HUES6 (cell line): Measurements from ENCODE around the gene THOC2.

ENCODE experiments used
- H3K27ac ChIP-seq: 2 replicates; pipeline ENCODE4 v1.7.0; 2013; ENCODE audit warnings: low read depth, mild to moderate bottlenecking, low read length, inconsistent platforms
- H3K27me3 ChIP-seq: 2 replicates; pipeline ENCODE4 v1.6.1; 2013; ENCODE audit warnings: low read length; ENCODE audit not compliant: control insufficient read depth, insufficient read depth
- H3K36me3 ChIP-seq: 2 replicates; pipeline ENCODE4 v1.6.1; 2013; ENCODE audit warnings: low read length; ENCODE audit not compliant: control insufficient read depth, insufficient read depth
- H3K4me1 ChIP-seq: 2 replicates; pipeline ENCODE4 v1.6.1; 2013; ENCODE audit warnings: low read length; ENCODE audit not compliant: control insufficient read depth, insufficient read depth
- H3K4me3 ChIP-seq: 2 replicates; pipeline ENCODE4 v1.5.1; 2013; ENCODE audit warnings: low read depth, low read length
- H3K9ac ChIP-seq: one replicate; pipeline ENCODE4 v1.6.1; 2013; ENCODE audit warnings: mild to moderate bottlenecking, low read length
- H3K9me3 ChIP-seq: 2 replicates; pipeline ENCODE4 v1.6.1; 2013; ENCODE audit warnings: low read depth, low read length; ENCODE audit not compliant: control insufficient read depth, insufficient read depth

Gene THOC2

GRCh38 chrX:123755107-123755506, 22.3 kb upstream of the THOC2 start:
- H3K4me1 ChIP-seq = no peaks in the 10 kb centered on the region
- no peaks in the 10 kb centered on the region for H3K27me3 ChIP-seq
- H3K9me3 ChIP-seq = peaks cover 13% of the 10 kb centered on the region; the same call in 1 of the 2 replicates

GRCh38 chrX:123753656-123754350, 21.0 kb upstream of the THOC2 start:
- H3K4me1 ChIP-seq = no peaks in the 10 kb centered on the region
- peaks cover 1% of the 10 kb centered on the region; the same call in 1 of the 2 replicates for H3K9me3 ChIP-seq
- no peak overlapping the region for H3K9ac ChIP-seq
- H3K27me3 ChIP-seq = no peaks in the 10 kb centered on the region
- H3K4me3 ChIP-seq = no peak overlapping the region
- no peak overlapping the region for H3K27ac ChIP-seq
- H3K36me3 ChIP-seq = no peaks in the 10 kb centered on the region

More at GRCh38 chrX:123755107-123755506, 22.3 kb upstream of the THOC2 start:
- H3K36me3 ChIP-seq = no peaks in the 10 kb centered on the region
- H3K9ac ChIP-seq = no peak overlapping the region
- no peak overlapping the region for H3K4me3 ChIP-seq
- H3K27ac ChIP-seq = no peak overlapping the region

GRCh38 chrX:123749643-123750042, 16.8 kb upstream of the THOC2 start:
- H3K4me1 ChIP-seq = no peaks in the 10 kb centered on the region
- no peaks in the 10 kb centered on the region for H3K36me3 ChIP-seq
- no peaks in the 10 kb centered on the region for H3K27me3 ChIP-seq
- H3K4me3 ChIP-seq = no peak overlapping the region
- H3K9ac ChIP-seq = no peak overlapping the region
- no peak overlapping the region for H3K27ac ChIP-seq
- H3K9me3 ChIP-seq = no peaks in the 10 kb centered on the region

GRCh38 chrX:123745511-123745910, 12.7 kb upstream of the THOC2 start:
- H3K9ac ChIP-seq = no peak overlapping the region
- H3K4me3 ChIP-seq = no peak overlapping the region
- H3K36me3 ChIP-seq = no peaks in the 10 kb centered on the region
- H3K9me3 ChIP-seq = no peaks in the 10 kb centered on the region
- no peaks in the 10 kb centered on the region for H3K4me1 ChIP-seq
- no peaks in the 10 kb centered on the region for H3K27me3 ChIP-seq
- no peak overlapping the region for H3K27ac ChIP-seq

GRCh38 chrX:123743312-123743711, 10.5 kb upstream of the THOC2 start:
- H3K9me3 ChIP-seq = no peaks in the 10 kb centered on the region

GRCh38 chrX:123742440-123742839, 9.6 kb upstream of the THOC2 start:
- no peak overlapping the region for H3K4me3 ChIP-seq
- no peak overlapping the region for H3K27ac ChIP-seq
- no peak overlapping the region for H3K9ac ChIP-seq
- H3K36me3 ChIP-seq = no peaks in the 10 kb centered on the region
- H3K9me3 ChIP-seq = no peaks in the 10 kb centered on the region
- no peaks in the 10 kb centered on the region for H3K4me1 ChIP-seq
- H3K27me3 ChIP-seq = no peaks in the 10 kb centered on the region

More at GRCh38 chrX:123743312-123743711, 10.5 kb upstream of the THOC2 start:
- Histone ChIP-seq H3K4me1 (no peaks in the 10 kb centered on the region), H3K4me3 (no peak overlapping the region), H3K27me3 (no peaks in the 10 kb centered on the region), H3K27ac (no peak overlapping the region), H3K9ac (no peak overlapping the region), H3K36me3 (no peaks in the 10 kb centered on the region)

- Histone ChIP-seq H3K27me3 (no peaks in the 10 kb centered on the region), H3K36me3 (no peaks in the 10 kb centered on the region), H3K27ac (no peak overlapping the region), H3K9me3 (no peaks in the 10 kb centered on the region), H3K4me3 (no peak overlapping the region), H3K9ac (no peak overlapping the region), H3K4me1 (no peaks in the 10 kb centered on the region)
Measured at GRCh38 chrX:123740536-123740935, 7.7 kb upstream of the THOC2 start.

GRCh38 chrX:123740006-123740405, 7.2 kb upstream of the THOC2 start:
- H3K4me1 ChIP-seq = no peaks in the 10 kb centered on the region
- H3K9me3 ChIP-seq = no peaks in the 10 kb centered on the region
- H3K27ac ChIP-seq = no peak overlapping the region

GRCh38 chrX:123739474-123739873, 6.6 kb upstream of the THOC2 start:
- no peak overlapping the region for H3K27ac ChIP-seq
- H3K4me1 ChIP-seq = no peaks in the 10 kb centered on the region
- H3K9ac ChIP-seq = no peak overlapping the region
- no peaks in the 10 kb centered on the region for H3K36me3 ChIP-seq
- no peaks in the 10 kb centered on the region for H3K27me3 ChIP-seq
- H3K9me3 ChIP-seq = no peaks in the 10 kb centered on the region
- H3K4me3 ChIP-seq = no peak overlapping the region

More at GRCh38 chrX:123740006-123740405, 7.2 kb upstream of the THOC2 start:
- H3K9ac ChIP-seq = no peak overlapping the region
- H3K4me3 ChIP-seq = no peak overlapping the region
- no peaks in the 10 kb centered on the region for H3K27me3 ChIP-seq
- H3K36me3 ChIP-seq = no peaks in the 10 kb centered on the region

- Histone ChIP-seq H3K27me3 (no peaks in the 10 kb centered on the region), H3K4me1 (no peaks in the 10 kb centered on the region), H3K36me3 (no peaks in the 10 kb centered on the region), H3K9me3 (no peaks in the 10 kb centered on the region), H3K9ac (no peak overlapping the region), H3K4me3 (no peak overlapping the region), H3K27ac (no peak overlapping the region)
Measured at GRCh38 chrX:123738378-123738940, 5.6 kb upstream of the THOC2 start.

GRCh38 chrX:123736333-123736921, 3.6 kb upstream of the THOC2 start:
- Histone ChIP-seq H3K4me3 (no peak overlapping the region), H3K9ac (no peak overlapping the region), H3K27me3 (no peaks in the 10 kb centered on the region), H3K9me3 (peaks cover 6% of the 10 kb centered on the region; the same call in 1 of the 2 replicates), H3K4me1 (no peaks in the 10 kb centered on the region), H3K27ac (no peak overlapping the region), H3K36me3 (no peaks in the 10 kb centered on the region)
